Ramos (cell line): Measurements from ENCODE around the gene GABBR2.

Source experiments
- in situ Hi-C: fragments of 300-500 bp; cut with MboI; formaldehyde crosslinking; loops from one replicate; pipeline ENCODE4 v1.14.3; 2022; ENCODE audit warnings: low sequenced_read_pairs; ENCODE audit not compliant: unreplicated experiment

Gene GABBR2

DNA sequence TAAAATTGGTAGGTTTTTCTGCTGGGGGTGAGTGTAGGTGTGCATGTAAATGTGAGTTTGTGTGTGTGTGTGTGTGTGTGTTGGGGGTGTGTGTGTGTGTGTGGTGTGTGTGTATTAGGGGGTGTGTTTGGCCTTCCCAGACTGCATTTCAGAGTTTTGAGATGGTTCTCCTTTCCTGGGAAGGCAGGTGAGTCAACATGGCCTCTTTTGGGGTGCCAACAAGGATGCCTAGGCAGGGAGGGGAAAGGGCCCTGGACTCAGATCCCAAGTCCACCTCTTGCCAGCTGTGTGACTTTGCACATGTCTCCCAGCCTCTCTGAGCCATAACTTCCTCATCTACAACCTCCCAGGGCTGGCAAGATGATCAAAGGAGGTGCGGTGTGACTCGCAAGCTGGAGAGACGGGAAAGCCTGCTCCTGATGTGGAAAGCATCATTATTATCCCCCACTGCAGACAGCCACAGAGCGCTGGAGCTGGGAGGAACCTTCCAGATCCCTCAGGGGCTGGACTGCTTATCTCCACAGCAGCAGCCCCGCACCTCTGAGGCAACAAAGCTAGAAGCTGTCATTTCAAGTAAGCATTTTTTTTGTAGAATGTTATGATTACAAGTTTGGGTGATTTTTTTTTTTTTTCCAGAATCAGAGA is 389.8 kb downstream of the GABBR2 start:
- in situ Hi-C loops = loop anchor here (25.0 kb wide), 1 partner anchor 468 kb away; the partner anchor contains the start of gene ANKS6

DNA sequence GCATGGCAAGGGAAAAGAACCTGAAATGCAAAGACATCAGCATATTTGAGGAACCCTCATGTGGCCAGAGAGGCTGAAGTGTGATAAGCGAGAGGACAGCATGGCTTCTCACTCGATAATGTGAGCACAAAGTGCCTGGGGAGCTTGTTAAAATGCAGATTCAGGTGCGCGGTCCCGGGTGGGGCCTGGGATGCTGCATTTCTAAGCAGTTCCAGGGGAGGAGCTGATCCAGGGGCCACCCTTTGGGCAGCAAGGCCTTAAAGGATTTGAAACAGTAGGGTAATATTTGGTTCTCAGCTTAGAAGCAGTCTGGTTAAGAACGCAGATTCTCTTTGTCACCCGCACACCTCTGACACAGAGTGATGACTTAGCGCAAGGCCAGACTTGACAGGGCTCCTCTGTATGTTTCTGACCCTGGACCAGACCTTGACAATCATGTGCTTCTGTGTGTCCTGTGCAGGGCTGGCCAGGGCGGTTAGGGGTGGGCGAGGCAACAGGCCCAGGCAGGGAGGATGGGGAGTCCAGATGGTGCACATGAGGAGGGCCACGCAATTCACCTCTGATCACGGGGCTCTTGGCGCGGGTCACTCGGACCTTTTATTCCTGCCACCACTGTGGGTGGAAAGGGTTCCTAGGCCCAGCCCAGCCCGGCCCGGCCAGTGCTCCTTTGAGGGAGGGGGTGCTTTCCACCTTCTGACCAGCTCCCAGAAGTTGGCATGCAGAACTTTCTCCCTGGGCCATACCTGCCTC is 390.5 kb downstream of the GABBR2 start:
- in situ Hi-C loops = loop anchor here (25.0 kb wide), 1 partner anchor 469 kb away; the partner anchor contains the start of gene ANKS6

DNA sequence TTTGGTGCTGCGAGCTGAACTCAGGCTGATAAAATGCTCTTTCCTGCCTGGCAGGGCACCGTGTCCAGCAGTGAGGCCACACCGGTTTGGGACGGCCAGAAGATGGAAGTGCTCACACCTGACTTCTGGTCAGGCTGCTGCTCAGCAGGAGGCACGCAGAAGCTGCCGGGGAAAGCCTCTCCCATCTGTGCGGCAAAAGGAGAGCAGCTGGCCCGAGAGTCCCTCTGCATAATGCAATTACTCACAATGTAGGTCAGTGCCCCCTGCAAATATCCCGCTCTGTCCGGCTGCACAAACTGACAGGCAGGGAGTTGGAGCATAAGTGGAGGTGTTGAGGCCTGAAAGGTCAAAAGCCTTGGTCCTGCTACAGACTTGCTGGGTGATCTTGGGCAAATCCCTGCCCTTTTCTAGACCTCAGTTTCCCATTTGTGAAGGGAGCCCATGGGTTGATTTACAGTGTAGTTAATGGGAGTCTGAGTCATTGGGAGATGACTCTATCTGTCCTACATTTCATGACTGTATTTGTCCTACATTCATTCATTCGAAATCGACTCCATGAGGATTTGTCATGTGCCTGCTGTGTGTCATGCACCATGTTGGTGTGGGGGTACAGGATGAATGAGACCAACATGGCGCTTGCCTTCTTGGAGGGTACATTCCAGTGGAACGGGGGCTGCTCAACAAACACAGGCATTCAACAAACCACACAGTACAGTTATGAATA is 391.4 kb downstream of the GABBR2 start:
- in situ Hi-C loops = loop anchor here (25.0 kb wide), 1 partner anchor 470 kb away; the partner anchor contains the start of gene ANKS6

DNA sequence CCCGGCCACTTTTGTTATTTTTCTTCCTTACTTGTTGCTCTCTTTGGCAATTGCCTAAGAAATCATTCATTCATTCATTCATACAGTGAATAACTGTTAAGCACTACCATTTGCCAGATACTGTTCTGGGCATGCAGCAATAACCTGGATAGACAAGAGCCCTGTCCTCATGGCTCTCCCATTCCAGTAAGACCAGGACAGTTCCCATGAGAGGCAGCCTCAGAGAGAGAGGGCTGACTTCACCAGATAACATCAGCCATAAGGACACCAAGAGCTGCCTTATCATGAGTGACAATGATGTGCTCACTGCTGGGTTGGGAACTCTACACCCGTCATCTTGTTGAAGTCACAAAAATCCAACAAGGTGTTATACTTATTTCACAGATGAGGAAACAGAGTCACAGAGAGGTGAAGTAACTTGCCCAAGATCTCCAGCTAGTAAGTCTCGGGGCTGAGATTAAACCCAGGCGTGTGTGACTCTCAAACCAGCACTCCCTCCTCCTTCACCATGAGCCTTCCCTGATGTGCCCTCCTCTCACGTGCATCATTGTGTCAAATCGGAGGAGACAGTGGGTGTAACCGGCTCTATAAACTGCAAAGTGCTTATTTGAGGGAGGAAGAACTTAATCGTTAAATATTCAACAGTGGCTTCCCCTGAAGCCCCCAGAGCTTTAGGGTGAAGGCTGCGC is 392.1 kb downstream of the GABBR2 start:
- in situ Hi-C loops = loop anchor here (25.0 kb wide), 1 partner anchor 471 kb away; the partner anchor contains the start of gene ANKS6

DNA sequence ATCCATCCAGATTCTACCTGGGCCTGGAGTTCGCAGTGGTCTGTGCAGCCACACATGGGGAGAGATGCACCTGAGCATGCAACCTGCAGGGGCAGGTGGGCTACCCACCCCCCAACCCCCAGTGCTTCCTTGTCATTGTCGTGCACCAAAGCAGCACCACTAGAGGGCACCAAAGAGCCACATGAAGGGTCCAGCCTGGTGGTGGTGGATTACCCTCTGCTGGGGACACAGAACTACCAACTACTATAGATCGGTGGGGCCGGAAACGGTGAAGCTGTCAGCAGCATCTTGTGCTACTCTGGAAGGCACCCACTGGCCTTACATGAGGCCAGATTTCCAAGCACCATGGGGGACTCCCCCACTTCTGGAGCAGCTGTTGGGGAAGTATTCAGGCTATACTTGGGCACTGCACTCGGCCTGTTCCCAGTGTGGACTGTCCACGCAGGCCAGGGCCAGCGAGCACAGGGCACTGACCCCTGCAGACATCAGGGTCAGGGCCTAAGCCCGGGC is 393.1 kb downstream of the GABBR2 start:
- in situ Hi-C loops = loop anchor here (25.0 kb wide), 1 partner anchor 472 kb away; the partner anchor contains the start of gene ANKS6

DNA sequence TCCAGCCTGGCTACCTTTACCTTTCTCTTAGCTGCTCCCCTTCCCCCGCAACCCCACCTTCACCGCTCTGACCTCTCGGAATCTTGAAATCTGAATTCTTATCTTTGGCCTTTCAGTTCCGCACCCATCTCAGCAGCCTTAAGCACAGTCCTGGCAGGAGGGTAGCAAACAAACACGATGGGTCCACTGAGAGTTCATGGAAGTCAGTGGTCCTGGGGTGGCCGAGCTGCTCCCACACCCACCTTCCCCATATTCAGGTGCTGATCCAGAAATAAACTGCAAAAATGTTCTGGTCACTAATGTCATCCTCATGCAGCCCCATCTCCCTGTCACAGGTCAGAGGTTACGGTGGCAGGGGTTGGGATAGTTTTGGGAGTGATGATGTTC is 393.7 kb downstream of the GABBR2 start:
- in situ Hi-C loops = loop anchor here (25.0 kb wide), 1 partner anchor 472 kb away; the partner anchor contains the start of gene ANKS6

DNA sequence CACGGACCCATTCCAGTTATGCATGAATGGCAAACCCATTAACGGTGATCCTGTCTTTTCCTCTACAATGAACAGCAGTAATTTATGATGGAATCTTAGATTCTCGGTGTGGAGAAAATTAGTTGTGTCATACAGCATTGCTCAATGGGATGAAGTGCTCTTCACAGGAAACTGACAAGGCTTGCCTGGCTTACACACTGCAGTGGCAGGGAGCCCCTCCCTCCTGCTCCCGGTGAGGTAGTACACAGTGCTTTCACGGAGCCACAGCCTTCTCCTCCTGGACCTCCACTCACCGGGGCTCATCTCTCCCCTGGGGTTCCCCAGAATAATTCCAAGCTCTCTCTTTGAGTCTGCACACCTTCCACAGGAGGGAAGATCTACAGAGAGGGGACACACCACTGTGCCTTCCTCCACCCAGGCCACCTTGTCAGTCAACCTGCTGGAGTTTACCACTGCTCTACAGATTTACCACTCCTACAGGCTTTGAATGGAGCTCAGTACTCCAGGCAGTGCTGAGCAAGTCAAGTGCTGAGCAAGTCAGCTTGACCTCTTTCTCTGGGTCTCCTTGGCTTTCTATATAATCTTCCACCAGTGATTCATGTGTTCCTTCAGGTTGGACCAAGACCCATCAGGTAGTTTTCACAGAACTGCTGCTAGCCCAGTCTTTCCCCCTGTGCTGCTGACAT is 394.2 kb downstream of the GABBR2 start:
- in situ Hi-C loops = loop anchor here (25.0 kb wide), 1 partner anchor 473 kb away; the partner anchor contains the start of gene ANKS6

DNA sequence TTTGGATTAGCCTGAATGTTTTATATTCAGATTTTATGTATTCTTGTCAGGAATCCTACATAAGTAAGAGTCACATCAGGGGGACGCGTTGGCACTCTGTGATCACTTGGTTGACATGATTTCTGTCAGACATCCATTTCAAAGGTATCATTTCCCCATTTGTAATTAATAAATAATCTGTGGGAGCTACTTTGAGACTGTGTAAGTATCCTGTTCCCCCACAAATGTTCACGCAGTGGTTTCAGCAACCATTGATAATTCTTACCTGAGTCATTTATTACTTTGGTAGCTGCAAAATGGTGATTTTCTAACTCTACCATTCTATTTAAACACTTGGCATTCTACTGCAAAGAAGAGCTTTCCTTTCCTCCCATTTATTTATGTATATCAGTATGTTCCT is 396.4 kb downstream of the GABBR2 start:
- in situ Hi-C loops = loop anchor here (25.0 kb wide), 1 partner anchor 475 kb away; the partner anchor contains the start of gene ANKS6

DNA sequence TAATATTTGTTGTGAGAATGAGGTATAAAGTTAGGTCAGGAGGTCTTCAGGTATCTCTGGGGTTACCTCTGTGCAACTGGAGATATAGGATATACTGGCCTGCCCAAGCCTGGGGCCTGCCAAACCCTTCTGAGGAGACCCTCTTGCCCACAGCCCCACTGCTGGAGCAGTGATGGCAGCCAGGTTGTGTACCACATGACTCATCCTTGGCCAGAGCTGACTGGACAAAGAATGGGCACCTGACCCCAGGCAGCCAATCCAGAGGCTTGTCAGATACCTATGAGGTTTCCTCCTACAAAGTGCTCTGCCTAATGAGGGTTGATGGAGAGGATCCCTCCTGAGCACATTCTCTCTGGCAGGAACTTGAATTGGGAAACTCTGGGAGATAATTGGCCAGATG is 397.2 kb downstream of the GABBR2 start:
- in situ Hi-C loops = loop anchor here (25.0 kb wide), 1 partner anchor 476 kb away; the partner anchor contains the start of gene ANKS6

DNA sequence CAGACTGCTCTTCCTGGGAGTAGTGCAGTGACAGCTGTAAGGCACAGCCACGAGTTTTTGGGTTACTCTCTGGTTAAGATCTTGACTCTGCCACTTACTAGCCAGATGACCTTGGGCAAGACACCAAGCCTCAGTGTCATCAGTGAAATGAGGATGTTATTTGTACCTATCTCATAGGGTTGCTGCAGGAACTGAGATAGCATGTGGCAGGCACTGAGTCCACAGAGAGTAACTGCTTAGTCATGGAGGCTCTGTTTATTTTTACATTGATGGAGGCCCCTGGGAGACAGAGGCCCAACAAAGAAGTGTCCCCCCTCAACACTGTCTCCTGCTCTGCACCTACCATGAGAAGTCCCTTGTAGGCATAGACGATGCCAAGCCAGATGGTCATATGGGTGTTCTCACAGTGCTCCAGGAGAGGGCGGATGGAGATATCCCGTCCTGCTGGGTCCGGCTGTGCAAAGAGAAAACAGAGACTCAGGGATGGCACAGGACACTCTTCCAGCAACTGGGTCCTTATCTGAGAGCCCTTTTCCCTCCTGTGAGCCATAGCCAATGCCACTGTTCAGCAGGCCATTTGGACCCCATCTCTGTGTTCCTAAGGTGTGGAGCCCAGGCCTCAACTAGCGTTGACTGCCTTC is 397.9 kb downstream of the GABBR2 start:
- in situ Hi-C loops = loop anchor here (25.0 kb wide), 1 partner anchor 476 kb away; the partner anchor contains the start of gene ANKS6

DNA sequence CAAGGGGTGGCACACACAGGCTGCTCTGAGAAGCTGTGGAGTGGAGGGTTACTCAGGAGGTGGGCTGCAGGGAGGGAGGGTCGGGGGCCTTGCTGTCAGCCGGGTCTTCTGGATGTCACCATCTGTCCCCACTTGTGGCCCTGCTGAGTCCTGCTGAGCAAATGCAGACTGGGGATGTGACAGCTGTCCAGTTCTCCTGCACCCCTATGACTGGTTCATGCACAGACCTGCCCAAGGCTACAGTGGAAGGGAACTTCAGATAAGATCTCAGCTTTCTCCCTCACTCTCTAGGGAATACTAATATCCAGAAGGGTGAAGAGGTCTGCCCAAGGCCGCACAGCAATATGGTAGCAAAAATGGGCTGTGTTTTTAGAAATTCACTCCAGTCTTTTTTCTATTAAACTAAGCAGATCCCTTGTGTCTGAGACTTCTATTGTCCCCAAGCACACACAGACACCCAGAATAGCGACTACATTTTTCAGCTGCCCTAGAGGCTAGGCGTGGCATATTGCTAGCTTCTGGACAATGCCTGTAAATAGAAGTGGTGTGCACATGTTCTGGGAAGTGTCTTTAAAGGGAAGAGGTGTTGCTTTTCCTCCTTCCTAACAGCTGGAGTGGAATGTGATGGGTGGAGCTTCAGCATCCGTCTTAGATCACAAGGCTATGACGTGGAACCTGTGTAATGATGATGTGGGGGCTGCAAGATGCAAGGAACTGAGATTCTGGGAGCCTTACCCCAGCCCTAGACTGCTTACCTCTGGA is 402.2 kb downstream of the GABBR2 start:
- in situ Hi-C loops = loop anchor here (25.0 kb wide), 1 partner anchor 481 kb away; the partner anchor contains the start of gene ANKS6

DNA sequence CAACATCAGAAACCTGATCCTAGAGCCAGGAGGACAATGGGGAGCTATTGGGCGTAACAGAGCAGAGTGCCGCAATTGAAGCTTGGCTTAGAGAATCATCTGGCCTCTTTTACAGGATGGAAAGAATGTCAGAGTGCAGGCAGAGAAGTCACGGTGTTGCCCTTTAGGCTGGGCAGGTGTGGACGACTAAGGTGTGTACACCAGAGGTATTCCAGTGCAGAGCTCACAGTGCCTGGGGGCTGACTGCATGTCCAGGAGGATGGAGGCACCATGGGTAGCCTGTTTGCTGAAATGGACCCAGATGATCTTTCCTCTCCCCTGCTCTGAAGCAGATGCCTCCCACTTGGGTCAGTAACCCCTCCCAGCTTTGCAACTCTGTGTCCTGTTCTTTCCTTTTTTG is 404.4 kb downstream of the GABBR2 start:
- in situ Hi-C loops = loop anchor here (25.0 kb wide), 1 partner anchor 483 kb away; the partner anchor contains the start of gene ANKS6

DNA sequence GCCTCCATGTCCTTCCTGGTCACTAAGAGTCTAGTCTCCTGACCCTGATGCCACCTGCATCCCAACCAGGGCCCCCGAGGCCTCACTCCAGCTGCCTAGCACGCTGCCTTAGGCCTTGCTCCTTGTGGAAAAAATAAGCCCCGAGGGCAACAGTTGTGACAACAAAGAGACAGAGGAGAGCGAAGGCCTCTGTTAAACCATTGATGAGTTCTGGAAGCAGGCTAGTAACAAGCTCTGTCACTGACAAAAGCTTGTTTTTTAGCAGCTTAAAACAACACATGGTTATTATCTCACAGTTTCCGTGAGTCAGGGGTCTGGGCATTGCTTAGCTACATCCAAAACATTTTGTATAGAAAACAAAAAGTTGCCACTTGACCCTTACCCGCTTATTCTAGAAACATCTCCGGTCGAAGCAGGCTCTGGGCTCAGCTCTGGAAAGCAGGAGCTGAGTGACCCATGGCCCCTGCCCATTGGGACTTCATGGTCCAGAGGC is 405.1 kb downstream of the GABBR2 start:
- in situ Hi-C loops = loop anchor here (25.0 kb wide), 1 partner anchor 484 kb away; the partner anchor contains the start of gene ANKS6

DNA sequence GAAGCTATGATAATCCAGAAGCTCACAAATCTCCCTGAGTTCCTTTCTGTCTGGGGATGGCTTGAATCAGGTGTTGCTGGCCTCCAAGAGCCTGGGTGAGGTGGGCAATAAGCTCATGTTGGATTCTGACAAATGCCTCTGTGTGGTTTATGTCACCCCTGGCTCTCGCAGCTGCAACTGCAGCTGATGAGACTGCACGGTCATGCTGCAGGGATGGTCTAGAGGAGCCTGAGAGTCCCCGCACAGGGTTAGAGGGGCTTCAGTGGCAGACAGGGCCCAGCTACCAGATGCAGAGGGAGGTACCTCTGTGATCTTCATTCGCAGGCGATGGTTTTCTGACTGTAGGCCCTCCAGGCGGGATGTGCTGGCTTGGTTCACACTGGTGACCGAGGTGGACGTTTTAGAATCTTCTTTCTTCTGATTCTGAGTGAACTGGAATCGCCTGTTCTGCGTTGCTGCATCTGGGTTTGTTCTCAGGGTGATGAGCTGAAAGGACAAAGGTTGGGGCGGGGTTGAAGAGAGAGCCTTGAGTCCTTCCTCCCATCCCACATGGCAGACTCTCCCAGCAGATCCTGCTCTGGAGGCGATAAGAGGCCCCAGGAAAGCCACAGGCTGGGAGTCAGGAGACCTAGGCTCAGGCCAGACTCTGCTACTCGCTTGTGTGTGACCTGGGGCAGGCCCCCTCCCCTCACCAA is 405.6 kb downstream of the GABBR2 start:
- in situ Hi-C loops = loop anchor here (25.0 kb wide), 1 partner anchor 484 kb away; the partner anchor contains the start of gene ANKS6

DNA sequence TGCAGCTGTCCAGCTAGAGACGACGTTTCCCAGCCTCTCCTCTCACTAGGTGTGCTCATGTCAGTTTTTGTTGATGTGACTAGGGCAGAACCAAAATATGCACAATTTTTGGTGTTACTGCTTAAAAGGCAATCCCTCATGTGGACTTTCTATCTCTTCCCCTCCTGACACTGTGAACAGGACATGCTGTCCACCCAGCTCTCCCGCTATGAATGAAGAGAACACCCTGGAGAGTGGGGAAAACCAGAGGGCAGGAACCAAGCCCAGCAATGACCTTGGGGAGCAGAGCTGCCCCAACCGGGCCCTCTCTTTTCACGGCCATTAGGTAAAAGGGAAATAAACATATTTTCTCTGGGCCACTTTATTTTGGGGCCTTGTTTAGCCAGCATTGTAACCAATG is 406.6 kb downstream of the GABBR2 start:
- in situ Hi-C loops = loop anchor here (25.0 kb wide), 1 partner anchor 485 kb away; the partner anchor contains the start of gene ANKS6

DNA sequence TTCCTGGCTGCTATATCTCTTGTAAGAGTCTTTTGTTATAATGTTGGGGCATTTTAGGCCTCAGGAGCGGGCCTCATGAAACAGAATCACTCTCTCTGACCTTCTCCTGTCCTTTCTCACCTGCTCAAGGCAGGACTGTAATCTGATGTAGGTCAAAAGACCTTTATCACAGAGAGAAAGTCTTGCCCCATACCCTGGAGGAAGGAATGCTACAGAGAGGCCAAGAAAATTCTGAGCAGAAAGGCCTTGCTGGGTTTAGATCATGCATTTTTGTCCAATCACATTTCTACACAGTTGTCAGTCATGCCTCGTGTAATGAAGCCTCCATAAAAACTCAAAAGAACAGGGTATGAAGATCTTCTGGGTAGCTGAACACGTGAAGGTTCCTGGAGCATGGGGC is 408.1 kb downstream of the GABBR2 start:
- in situ Hi-C loops = loop anchor here (25.0 kb wide), 1 partner anchor 487 kb away; the partner anchor contains the start of gene ANKS6

DNA sequence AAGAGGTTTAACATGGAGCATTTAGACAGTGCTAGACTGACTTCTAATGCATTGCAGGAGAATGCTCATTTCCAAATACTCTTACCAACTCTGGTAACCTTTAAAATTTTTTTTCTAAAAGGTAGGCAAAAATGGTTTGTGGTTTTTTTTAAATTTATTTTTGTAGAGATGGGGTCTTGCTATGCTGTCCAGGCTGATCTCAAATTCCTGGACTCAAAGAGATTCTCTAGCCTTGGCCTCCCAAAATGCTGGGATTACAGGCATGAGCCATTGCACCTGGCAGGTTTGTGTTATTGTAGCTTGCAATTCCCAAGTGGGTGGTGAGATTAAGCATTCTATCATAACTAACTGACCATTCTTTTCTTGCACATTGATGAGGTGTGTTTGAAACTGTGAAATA is 410.3 kb downstream of the GABBR2 start:
- in situ Hi-C loops = no loop called here
